Subcutaneous abdominal adipose tissue (tissue), 5 donors: Measurements from ENCODE around the gene PDGFA.

Experiments used
- H3K27ac ChIP-seq: one replicate; pipeline ENCODE4 v1.7.0; 2013; ENCODE audit warnings: low read depth, mild to moderate bottlenecking, inconsistent platforms, low read length, moderate library complexity
- H3K27me3 ChIP-seq, 5 donors: one replicate each; pipeline ENCODE4 v1.7.0; 2013; ENCODE audit warnings: low read length in 5 of 5, inconsistent platforms in 1 of 5; ENCODE audit not compliant: control insufficient read depth in 5 of 5, insufficient read depth in 4 of 5
- H3K36me3 ChIP-seq, 5 donors: one replicate each; pipeline ENCODE4 v1.7.0; 2013; ENCODE audit warnings: low read length in 5 of 5; ENCODE audit not compliant: control insufficient read depth in 5 of 5, insufficient read depth in 5 of 5
- H3K4me1 ChIP-seq, 5 donors: one replicate each; pipeline ENCODE4 v1.7.0; 2013; ENCODE audit warnings: low read length in 5 of 5, mild to moderate bottlenecking in 3 of 5, moderate library complexity in 1 of 5; ENCODE audit not compliant: control insufficient read depth in 5 of 5, insufficient read depth in 5 of 5
- H3K4me3 ChIP-seq, 5 donors: one replicate each; pipeline ENCODE4 v1.7.0; 2013; ENCODE audit warnings: low read length in 5 of 5, low read depth in 1 of 5
- H3K9ac ChIP-seq, 5 donors: one replicate each; pipeline ENCODE4 v1.7.0; 2013; ENCODE audit warnings: low read length in 5 of 5, mild to moderate bottlenecking in 4 of 5, moderate library complexity in 3 of 5
- H3K9me3 ChIP-seq, 5 donors: one replicate each; pipeline ENCODE4 v1.7.0; 2013; ENCODE audit warnings: low read length in 5 of 5; ENCODE audit not compliant: control insufficient read depth in 5 of 5
- donor health status: healthy.
- donor health status: healthy.
- donor health status: healthy.
- donor health status: healthy.
- donor health status: healthy.

The PDGFA gene

DNA sequence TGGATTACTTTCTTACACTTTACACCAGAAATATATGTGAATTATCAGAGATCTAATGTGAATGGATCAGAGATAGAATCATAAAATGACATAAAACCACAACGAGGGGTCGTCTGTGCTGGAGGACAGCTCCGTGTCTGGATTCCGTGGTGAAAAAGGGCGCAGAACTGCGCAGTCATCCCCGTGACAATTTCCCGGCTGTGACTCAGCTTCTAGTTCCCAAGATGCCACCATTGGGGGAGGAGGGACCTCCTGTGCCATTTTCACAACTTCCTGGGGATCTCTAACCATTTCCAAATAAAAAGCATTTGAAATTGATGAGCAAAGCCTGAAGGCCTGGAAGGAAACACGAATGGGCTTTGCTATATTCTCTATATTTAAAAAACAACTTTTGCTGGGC, 72.1 kb downstream of the PDGFA start:
- Histone ChIP-seq H3K9me3 (peaks cover 0 to 4% (median 0%) of the 10 kb centered on the region in 5 donors), H3K4me3 (no peak overlapping the region), H3K27ac (no peak overlapping the region), H3K9ac (no peak overlapping the region), H3K27me3 (peaks cover 17 to 24% (median 18%) of the 10 kb centered on the region in 5 donors), H3K36me3 (no peaks in the 10 kb centered on the region), H3K4me1 (peaks cover 0 to 16% (median 7%) of the 10 kb centered on the region in 5 donors)
